Activated CD8-positive, alpha-beta memory T cell treated with anti-CD3 and anti-CD28 coated beads, Interleukin-2, amount 50 U/mL, for 4 hours (primary cell): ENCODE measurements around the gene AP1M2.
"Not testable (repeated sequence)": the region's sequence is repeated elsewhere in the genome, so short reads cannot be mapped to it uniquely, and the experiment has no call there.

Experiments used
- DNase-seq: peaks from one replicate; pipeline ENCODE4 v3.0.0-alpha.2; 2020

AP1M2 gene

GRCh38 chr19:10600149-10600548, 13.0 kb upstream of the AP1M2 start:
- no peak for DNase-seq

- no peak for DNase-seq
Observed at GRCh38 chr19:10593820-10594637, 6.9 kb upstream of the AP1M2 start.

- no peak for DNase-seq
Observed at GRCh38 chr19:10593148-10593547, 6.0 kb upstream of the AP1M2 start.

- DNase-seq = no peak
Observed at GRCh38 chr19:10587839-10588150, 683 bp upstream of the AP1M2 start.

GRCh38 chr19:10586396-10586795, 716 bp downstream of the AP1M2 start:
- DNase-seq = no peak

- DNase-seq = no peak
Observed at GRCh38 chr19:10583036-10583776, 3.9 kb downstream of the AP1M2 start.

- no peak for DNase-seq
Observed at GRCh38 chr19:10582091-10582490, 5.0 kb downstream of the AP1M2 start.

GRCh38 chr19:10580979-10581631, 6.0 kb downstream of the AP1M2 start:
- peak; percentile 92 for DNase-seq

- no peak for DNase-seq
Observed at GRCh38 chr19:10577951-10578350, 9.2 kb downstream of the AP1M2 start.

- no peak for DNase-seq
Observed at GRCh38 chr19:10575011-10575716, 11.9 kb downstream of the AP1M2 start.

GRCh38 chr19:10574462-10574861, 12.7 kb downstream of the AP1M2 start:
- DNase-seq = no peak

- DNase-seq = not testable (repeated sequence)
Observed at GRCh38 chr19:10573793-10574192, 13.3 kb downstream of the AP1M2 start.

GRCh38 chr19:10568826-10569651, 18.1 kb downstream of the AP1M2 start, which contains the start of gene CDKN2D:
TSS of gene CDKN2D (minus strand) at chr19:10568979. CDS start at chr19:10568653, 326 bp downstream.
- peak; percentile 100 for DNase-seq

- no peak for DNase-seq
Observed at GRCh38 chr19:10568062-10568825, 18.9 kb downstream of the AP1M2 start.

GRCh38 chr19:10567656-10568055, 19.5 kb downstream of the AP1M2 start:
- DNase-seq = no peak

GRCh38 chr19:10566658-10567410, 20.3 kb downstream of the AP1M2 start:
- peak; percentile 34 for DNase-seq

GRCh38 chr19:10566408-10566657, 20.8 kb downstream of the AP1M2 start:
- no peak for DNase-seq

- peak; percentile 99 for DNase-seq
Observed at GRCh38 chr19:10565567-10566407, 21.3 kb downstream of the AP1M2 start, which contains the start of gene KRI1. TSS of gene KRI1 (minus strand) at chr19:10566010. CDS start at chr19:10565999, 11 bp downstream.

GRCh38 chr19:10565028-10565566, 22.0 kb downstream of the AP1M2 start:
- peak; percentile 62 for DNase-seq
